ACC112 (cell line): ENCODE results near the gene KIF26B.
A peak's percentile ranks its signal among the peaks of the same experiment; 100 is the strongest.
"Not testable (repeated sequence)": the region's sequence is repeated elsewhere in the genome, so short reads cannot be mapped to it uniquely, and the experiment has no call there.

Experiments used
- H2AFZ ChIP-seq: fragments of 200-600 bp; sonication (generic); one replicate; pipeline ENCODE4 v1.6.0; 2017; ENCODE audit warnings: antibody characterized with exemption, low read length; ENCODE audit not compliant: unreplicated experiment
- H3K27ac ChIP-seq: fragments of 200-600 bp; sonication (generic); 2 replicates; pipeline ENCODE4 v1.5.1; 2014; ENCODE audit warnings: low read depth, mild to moderate bottlenecking, antibody characterized with exemption, low read length, moderate library complexity
- H3K27me3 ChIP-seq: fragments of 200-600 bp; sonication (generic); 2 replicates; pipeline ENCODE4 v1.6.1; 2014; ENCODE audit warnings: mild to moderate bottlenecking, antibody characterized with exemption, low read length, moderate library complexity, mixed read lengths; ENCODE audit not compliant: insufficient read depth
- H3K36me3 ChIP-seq: fragments of 200-600 bp; sonication (generic); 2 replicates; pipeline ENCODE4 v1.6.1; 2016; ENCODE audit warnings: mild to moderate bottlenecking, antibody characterized with exemption, low read length, moderate library complexity, mixed read lengths; ENCODE audit not compliant: insufficient read depth
- H3K4me1 ChIP-seq: fragments of 200-600 bp; sonication (generic); one replicate; pipeline ENCODE4 v1.6.1; 2016; ENCODE audit warnings: low read length, mixed read lengths; ENCODE audit not compliant: insufficient read depth, unreplicated experiment, control insufficient read depth
- H3K4me3 ChIP-seq: fragments of 200-600 bp; sonication (generic); 2 replicates; pipeline ENCODE4 v1.5.1; 2014; ENCODE audit warnings: mild to moderate bottlenecking, low read depth, low read length
- H3K79me2 ChIP-seq: fragments of 200-600 bp; sonication (generic); one replicate; pipeline ENCODE4 v1.6.0; 2016; ENCODE audit warnings: low read length; ENCODE audit not compliant: control insufficient read depth, unreplicated experiment, insufficient read depth

KIF26B gene

GRCh38 chr1:245714027-245714426 lies 559.2 kb downstream of the KIF26B start:
- H3K27me3 ChIP-seq, H2AFZ ChIP-seq, H3K79me2 ChIP-seq, H3K27ac ChIP-seq, H3K36me3 ChIP-seq, H3K4me3 ChIP-seq: not testable (repeated sequence)
- peaks cover 13% of the 10 kb centered on the region for H3K4me1 ChIP-seq

- Histone ChIP-seq H3K36me3 (no peaks in the 10 kb centered on the region), H3K27ac (no peak overlapping the region), H3K4me1 (peaks cover 13% of the 10 kb centered on the region), H3K79me2 (no peaks in the 10 kb centered on the region), H2AFZ (no peak overlapping the region), H3K4me3 (no peak overlapping the region), H3K27me3 (no peaks in the 10 kb centered on the region)
These were observed 560.5 kb downstream of the KIF26B start for GRCh38 chr1:245715291-245715701.

GRCh38 chr1:245715970-245716369 lies 561.2 kb downstream of the KIF26B start:
- H3K27ac ChIP-seq, result peak overlapping the region; percentile 19; the same call in 1 of the 2 replicates
- no peaks in the 10 kb centered on the region for H3K27me3 ChIP-seq
- no peak overlapping the region for H3K4me3 ChIP-seq
- no peaks in the 10 kb centered on the region for H3K36me3 ChIP-seq
- H2AFZ ChIP-seq, result no peak overlapping the region
- no peaks in the 10 kb centered on the region for H3K79me2 ChIP-seq
- peaks cover 13% of the 10 kb centered on the region for H3K4me1 ChIP-seq

- Histone ChIP-seq H3K4me1 (peaks cover 13% of the 10 kb centered on the region), H3K27ac (no peak overlapping the region), H3K27me3 (no peaks in the 10 kb centered on the region), H2AFZ (no peak overlapping the region), H3K4me3 (no peak overlapping the region), H3K36me3 (no peaks in the 10 kb centered on the region), H3K79me2 (no peaks in the 10 kb centered on the region)
These were observed 561.8 kb downstream of the KIF26B start for GRCh38 chr1:245716561-245716960.

- peaks cover 13% of the 10 kb centered on the region for H3K4me1 ChIP-seq
- no peak overlapping the region for H2AFZ ChIP-seq
- no peaks in the 10 kb centered on the region for H3K79me2 ChIP-seq
- H3K4me3 ChIP-seq, result no peak overlapping the region
- no peaks in the 10 kb centered on the region for H3K36me3 ChIP-seq
- no peaks in the 10 kb centered on the region for H3K27me3 ChIP-seq
- H3K27ac ChIP-seq, result no peak overlapping the region
These were observed 562.8 kb downstream of the KIF26B start for GRCh38 chr1:245717611-245718010.

GRCh38 chr1:245718123-245718522 lies 563.3 kb downstream of the KIF26B start:
- H3K27ac ChIP-seq, result no peak overlapping the region
- no peak overlapping the region for H3K4me3 ChIP-seq
- no peak overlapping the region for H2AFZ ChIP-seq
- no peaks in the 10 kb centered on the region for H3K79me2 ChIP-seq
- H3K4me1 ChIP-seq, result peaks cover 13% of the 10 kb centered on the region
- H3K27me3 ChIP-seq, result no peaks in the 10 kb centered on the region
- H3K36me3 ChIP-seq, result no peaks in the 10 kb centered on the region

- H3K79me2 ChIP-seq, result no peaks in the 10 kb centered on the region
- no peak overlapping the region for H2AFZ ChIP-seq
These were observed 564.2 kb downstream of the KIF26B start for GRCh38 chr1:245718951-245719350.

GRCh38 chr1:245721488-245721887 lies 566.7 kb downstream of the KIF26B start:
- H2AFZ ChIP-seq, result no peak overlapping the region
- no peaks in the 10 kb centered on the region for H3K27me3 ChIP-seq
- no peaks in the 10 kb centered on the region for H3K79me2 ChIP-seq
- peaks cover under 1% of the 10 kb centered on the region for H3K4me1 ChIP-seq
- no peak overlapping the region for H3K27ac ChIP-seq
- no peaks in the 10 kb centered on the region for H3K36me3 ChIP-seq
- H3K4me3 ChIP-seq, result no peak overlapping the region

More at GRCh38 chr1:245718951-245719350, 564.2 kb downstream of the KIF26B start:
- no peak overlapping the region for H3K4me3 ChIP-seq
- no peaks in the 10 kb centered on the region for H3K36me3 ChIP-seq
- peaks cover 13% of the 10 kb centered on the region for H3K4me1 ChIP-seq
- H3K27ac ChIP-seq, result no peak overlapping the region
- no peaks in the 10 kb centered on the region for H3K27me3 ChIP-seq

GRCh38 chr1:245728035-245728434 lies 573.2 kb downstream of the KIF26B start:
- H2AFZ ChIP-seq, H3K4me3 ChIP-seq, H3K4me1 ChIP-seq, H3K36me3 ChIP-seq, H3K79me2 ChIP-seq, H3K27ac ChIP-seq, H3K27me3 ChIP-seq: not testable (repeated sequence)

- Histone ChIP-seq H3K4me1 (no peaks in the 10 kb centered on the region), H3K4me3 (no peak overlapping the region), H3K36me3 (no peaks in the 10 kb centered on the region), H3K27ac (no peak overlapping the region), H3K27me3 (no peaks in the 10 kb centered on the region), H2AFZ (no peak overlapping the region), H3K79me2 (no peaks in the 10 kb centered on the region)
These were observed 576.0 kb downstream of the KIF26B start for GRCh38 chr1:245730801-245731200.

GRCh38 chr1:245740336-245740735 lies 585.6 kb downstream of the KIF26B start:
- H3K36me3 ChIP-seq, H3K27me3 ChIP-seq, H3K4me3 ChIP-seq, H3K27ac ChIP-seq, H3K4me1 ChIP-seq, H2AFZ ChIP-seq, H3K79me2 ChIP-seq: not testable (repeated sequence)
